ENCODE measurements around the gene CRYBB1. TPM values are rescaled to one million over a fixed set of nuclear protein-coding genes. Genes with fewer than 3 reads are reported as not detected.
A peak's percentile ranks its signal among the peaks of the same experiment; 100 is the strongest.

Gene CRYBB1
- total RNA-seq, 1 donor from 2014 or later = 1.4 TPM

DNA sequence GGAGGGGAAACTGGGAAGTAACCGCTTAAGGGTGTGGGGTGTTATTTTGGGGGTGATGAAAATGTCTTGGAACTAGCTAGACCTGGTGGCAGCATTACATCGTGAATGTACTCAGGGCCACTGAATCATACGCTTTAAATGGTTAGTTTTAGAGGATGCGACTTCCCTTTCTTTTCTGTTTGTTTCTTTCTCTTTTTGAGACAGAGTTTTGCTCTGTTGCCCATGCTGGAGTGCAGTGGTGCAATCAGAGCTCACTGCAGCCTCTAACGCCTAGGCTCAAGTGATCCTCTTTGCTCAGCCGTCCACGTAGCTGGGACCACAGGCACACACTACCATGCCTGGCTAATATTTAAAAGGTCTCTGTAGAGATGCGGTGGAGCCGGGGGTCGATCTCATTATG, 34.0 kb upstream of the CRYBB1 start:
- TF ChIP-seq, protein P1, sequence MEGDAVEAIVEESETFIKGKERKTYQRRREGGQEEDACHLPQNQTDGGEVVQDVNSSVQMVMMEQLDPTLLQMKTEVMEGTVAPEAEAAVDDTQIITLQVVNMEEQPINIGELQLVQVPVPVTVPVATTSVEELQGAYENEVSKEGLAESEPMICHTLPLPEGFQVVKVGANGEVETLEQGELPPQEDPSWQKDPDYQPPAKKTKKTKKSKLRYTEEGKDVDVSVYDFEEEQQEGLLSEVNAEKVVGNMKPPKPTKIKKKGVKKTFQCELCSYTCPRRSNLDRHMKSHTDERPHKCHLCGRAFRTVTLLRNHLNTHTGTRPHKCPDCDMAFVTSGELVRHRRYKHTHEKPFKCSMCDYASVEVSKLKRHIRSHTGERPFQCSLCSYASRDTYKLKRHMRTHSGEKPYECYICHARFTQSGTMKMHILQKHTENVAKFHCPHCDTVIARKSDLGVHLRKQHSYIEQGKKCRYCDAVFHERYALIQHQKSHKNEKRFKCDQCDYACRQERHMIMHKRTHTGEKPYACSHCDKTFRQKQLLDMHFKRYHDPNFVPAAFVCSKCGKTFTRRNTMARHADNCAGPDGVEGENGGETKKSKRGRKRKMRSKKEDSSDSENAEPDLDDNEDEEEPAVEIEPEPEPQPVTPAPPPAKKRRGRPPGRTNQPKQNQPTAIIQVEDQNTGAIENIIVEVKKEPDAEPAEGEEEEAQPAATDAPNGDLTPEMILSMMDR (IDR thresholded peaks at IDR 0.05) = no peak
- DNase-seq = no peak
- H3K27me3 ChIP-seq (ENCODE audit: low read depth) = peaks cover 12% of the 10 kb centered on the region
- ATAC-seq = no peak
- intact Hi-C loops (cut with DNase I) = no loop called here
- no peaks in the 10 kb centered on the region for H3K36me3 ChIP-seq
- no peak overlapping the region for H3K27ac ChIP-seq
- no peak overlapping the region for H3K4me3 ChIP-seq
- H3K9me3 ChIP-seq = no peaks in the 10 kb centered on the region
- H3K4me1 ChIP-seq = peaks cover 17% of the 10 kb centered on the region

DNA sequence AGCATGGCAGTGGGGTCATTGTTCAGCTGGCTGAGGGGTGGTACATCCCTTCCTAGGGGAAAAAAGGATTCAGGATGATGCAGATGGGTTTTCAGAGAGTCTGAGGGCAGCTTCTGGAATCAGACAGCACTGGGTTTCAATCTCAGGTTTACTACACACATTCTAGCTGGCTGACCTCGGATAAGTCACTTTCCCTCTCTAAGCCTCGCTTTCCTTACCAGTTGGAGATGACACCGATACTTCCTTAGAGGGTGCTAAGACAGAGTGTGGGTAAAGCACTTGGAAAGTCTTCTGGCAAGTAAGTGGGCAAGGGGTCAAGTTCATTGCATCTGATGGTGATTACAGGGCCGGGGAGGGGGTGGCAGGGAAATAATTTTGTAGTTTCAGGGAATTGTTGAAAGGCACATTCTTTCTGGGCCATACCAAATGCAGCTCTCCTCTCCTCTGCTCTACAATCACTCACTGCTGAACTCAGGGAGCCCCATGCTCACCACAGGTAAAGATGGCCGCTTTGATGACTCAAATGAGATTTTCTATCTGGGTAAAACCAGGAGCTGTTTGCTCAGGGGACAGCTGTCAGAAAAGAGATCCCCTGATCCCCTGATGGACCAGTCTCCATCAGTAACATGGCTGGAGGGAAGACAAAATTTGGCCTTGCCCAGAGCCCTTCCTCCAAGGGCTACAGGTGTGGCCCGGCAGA, 33.0 kb upstream of the CRYBB1 start:
- TF ChIP-seq, protein P1 (IDR thresholded peaks at IDR 0.05) = no peak
- Histone ChIP-seq H3K9me3 (no peaks in the 10 kb centered on the region), H3K4me3 (no peak overlapping the region), H3K27ac (no peak overlapping the region), H3K27me3 (ENCODE audit: low read depth) (peaks cover 9% of the 10 kb centered on the region), H3K36me3 (no peaks in the 10 kb centered on the region), H3K4me1 (peaks cover 23% of the 10 kb centered on the region)
- intact Hi-C loops (cut with DNase I) = no loop called here
- no peak for DNase-seq
- ATAC-seq = no peak

DNA sequence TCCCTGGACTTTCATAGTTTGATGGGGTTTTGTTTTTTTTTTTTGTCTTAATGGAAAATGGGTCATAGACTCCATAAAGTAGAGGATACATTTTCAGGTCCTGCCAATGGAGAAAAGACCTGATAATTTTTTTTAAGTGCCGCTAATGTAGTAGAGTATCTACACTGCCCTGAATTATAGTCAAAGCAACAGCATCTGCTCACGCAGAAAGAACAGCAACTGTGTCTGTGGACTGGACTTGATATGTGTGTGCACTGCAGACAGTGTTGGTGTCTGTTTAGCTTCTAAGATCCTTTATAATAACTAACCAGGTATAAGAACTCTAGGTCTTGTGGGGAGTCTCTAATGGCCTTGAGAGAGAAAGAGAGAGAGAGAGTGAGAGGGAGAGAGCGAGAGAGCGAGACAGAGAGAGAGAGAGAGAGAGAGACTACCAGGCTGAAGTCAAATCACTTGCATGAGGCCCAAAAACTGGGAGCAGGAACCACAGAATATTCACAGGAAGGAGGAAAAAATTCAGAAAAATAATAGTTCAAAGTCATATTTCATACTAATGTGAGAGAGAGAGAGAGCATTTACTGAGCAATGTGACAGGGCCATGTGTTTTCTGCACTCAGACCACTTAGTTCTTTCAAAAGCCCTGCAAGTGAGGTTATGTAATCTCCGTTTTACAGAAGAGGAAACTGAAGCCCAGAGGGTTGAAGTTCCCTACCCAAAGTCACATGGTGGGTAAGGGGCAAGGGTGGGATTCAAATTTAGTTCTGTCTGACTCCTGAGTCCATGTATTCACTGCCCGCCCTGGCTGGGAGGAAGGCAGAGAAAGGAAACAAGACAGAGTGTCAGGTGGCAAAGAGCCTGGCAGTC, 30.9 kb upstream of the CRYBB1 start:
- no peak overlapping the region for H3K4me3 ChIP-seq
- no peaks in the 10 kb centered on the region for H3K36me3 ChIP-seq
- H3K27ac ChIP-seq = no peak overlapping the region
- peaks cover 4% of the 10 kb centered on the region for H3K27me3 ChIP-seq (ENCODE audit: low read depth)
- ATAC-seq = peak in 1 of 2 donors; percentile 28
- TF ChIP-seq, protein P1 (IDR thresholded peaks at IDR 0.05) = no peak
- peaks cover 41% of the 10 kb centered on the region for H3K4me1 ChIP-seq
- no peak for DNase-seq
- H3K9me3 ChIP-seq = no peaks in the 10 kb centered on the region
- intact Hi-C loops (cut with DNase I) = no loop called here

DNA sequence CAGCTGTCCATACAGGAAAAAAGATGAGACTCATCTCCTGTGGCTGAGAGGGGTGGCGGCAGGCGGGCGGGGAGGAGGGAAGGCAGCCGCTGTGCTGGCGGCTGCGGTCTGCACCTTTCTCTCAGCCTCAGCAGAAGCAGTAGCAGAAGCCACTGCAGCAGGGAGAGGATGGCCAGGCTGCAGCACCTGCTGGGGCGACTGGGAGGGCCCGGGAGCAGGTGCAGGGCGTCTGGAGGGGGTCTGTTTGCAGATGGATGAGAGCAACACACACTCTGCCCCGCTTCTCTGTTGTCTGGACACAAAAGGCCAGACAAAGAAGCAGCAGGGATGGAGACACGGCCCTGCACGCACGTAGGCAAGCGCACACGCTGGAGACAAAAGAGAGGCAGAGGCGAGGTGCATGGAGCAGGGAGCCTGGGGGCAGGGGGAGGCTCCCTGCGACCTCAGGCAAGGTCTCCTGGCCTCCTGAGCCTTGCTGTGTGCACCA, 30.2 kb upstream of the CRYBB1 start:
- ATAC-seq = no peak

DNA sequence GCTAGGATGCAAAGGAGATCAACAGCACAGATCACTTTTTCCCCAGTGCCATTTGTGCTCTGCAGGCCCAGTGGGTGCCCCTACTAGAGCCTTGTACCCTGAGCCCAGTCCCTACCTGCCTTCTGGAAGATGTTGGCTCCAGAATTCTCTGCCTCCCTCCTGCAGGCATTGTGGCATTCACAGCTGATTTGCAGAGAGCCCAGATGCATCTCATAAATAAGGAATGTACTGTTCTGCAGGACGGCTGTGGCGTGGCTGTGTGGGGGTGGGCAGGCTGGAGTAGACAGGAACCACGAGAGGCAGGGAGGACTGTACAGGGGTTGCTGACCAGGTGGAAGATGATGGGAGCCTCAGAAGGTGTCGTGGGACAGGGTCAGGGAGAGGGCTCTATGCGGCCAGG, 28.3 kb upstream of the CRYBB1 start:
- H3K9me3 ChIP-seq = no peaks in the 10 kb centered on the region
- peaks cover 57% of the 10 kb centered on the region for H3K4me1 ChIP-seq
- no peaks in the 10 kb centered on the region for H3K36me3 ChIP-seq
- ATAC-seq (no peak), DNase-seq (no peak)
- H3K4me3 ChIP-seq = no peak overlapping the region
- TF ChIP-seq, protein P1 (IDR thresholded peaks at IDR 0.05) = no peak
- intact Hi-C loops (cut with DNase I) = no loop called here
- H3K27me3 ChIP-seq (ENCODE audit: low read depth) = peaks cover 4% of the 10 kb centered on the region
- H3K27ac ChIP-seq = no peak overlapping the region

More for the DNA sequence above, 30.2 kb upstream of the CRYBB1 start:
- no peaks in the 10 kb centered on the region for H3K9me3 ChIP-seq
- peaks cover 48% of the 10 kb centered on the region for H3K4me1 ChIP-seq
- no peak for DNase-seq
- no peaks in the 10 kb centered on the region for H3K36me3 ChIP-seq
- H3K4me3 ChIP-seq = no peak overlapping the region
- intact Hi-C loops (cut with DNase I) = no loop called here
- H3K27ac ChIP-seq = no peak overlapping the region
- H3K27me3 ChIP-seq (ENCODE audit: low read depth) = peaks cover 4% of the 10 kb centered on the region
- TF ChIP-seq, protein P1 (IDR thresholded peaks at IDR 0.05) = no peak

All from lower lobe of right lung (tissue), 2 donors.